ENCODE measurements around the gene ATG5.

DNA sequence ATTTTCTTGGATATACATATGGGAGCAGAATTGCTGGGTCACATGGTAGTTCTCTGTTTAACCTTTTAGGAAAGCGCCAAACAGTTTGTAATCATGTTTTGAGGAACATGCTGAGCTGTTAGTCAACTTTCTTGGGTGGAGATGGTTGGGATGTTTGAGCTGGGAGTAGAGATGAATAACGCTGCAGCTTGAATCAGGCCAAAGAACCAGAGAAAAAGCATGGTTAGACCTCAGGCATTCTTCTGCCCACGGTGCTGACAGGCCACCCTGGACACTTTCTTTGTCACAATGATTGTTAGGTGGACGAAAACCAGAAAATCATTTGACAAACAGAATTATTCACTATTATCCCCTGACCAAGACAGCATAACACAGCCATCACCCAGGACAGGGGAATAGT, 172.6 kb downstream of the ATG5 start:
- TF ChIP-seq POLR2A (IDR thresholded peaks at IDR 0.05; ENCODE audit: low read depth, low read length) (no peak), POLR2AphosphoS5 (IDR thresholded peaks at IDR 0.05; ENCODE audit: low read depth, low read length) (no peak), TAF1 (IDR thresholded peaks at IDR 0.05; ENCODE audit: borderline replicate concordance, low read depth, low read length) (no peak)

Data from GM12892 (cell line).